Measurements from ENCODE around the gene CCDC27.

The CCDC27 gene

GRCh38 chr1:3787745-3788605 lies 35.7 kb downstream of the CCDC27 start:
- no peak for ATAC-seq
- no peak for TF ChIP-seq CSDC2 (CRISPR knock-in tag; IDR thresholded peaks at IDR 0.05)
- TF ChIP-seq OSR1 (CRISPR knock-in tag; IDR thresholded peaks at IDR 0.05): no peak

GRCh38 chr1:3788756-3789420 lies 36.6 kb downstream of the CCDC27 start:
- TF ChIP-seq RARB (CRISPR knock-in tag; IDR thresholded peaks at IDR 0.05) (no peak), ZNF70 (CRISPR knock-in tag; IDR thresholded peaks at IDR 0.05) (no peak)
- ATAC-seq: no peak

GRCh38 chr1:3789421-3790300 lies 37.4 kb downstream of the CCDC27 start:
- no peak for ATAC-seq
- TF ChIP-seq ZC3H10 (CRISPR knock-in tag; IDR thresholded peaks at IDR 0.05): no peak
- TF ChIP-seq TOX (CRISPR knock-in tag; IDR thresholded peaks at IDR 0.05; ENCODE audit: borderline replicate concordance): no peak
- TF ChIP-seq RARB (CRISPR knock-in tag; IDR thresholded peaks at IDR 0.05): no peak
- TF ChIP-seq ZNF565 (CRISPR knock-in tag; conservative IDR thresholded peaks at IDR 0.05; ENCODE audit: low read depth): no peak
- no peak for TF ChIP-seq ARNTL (CRISPR knock-in tag; IDR thresholded peaks at IDR 0.05; ENCODE audit: borderline replicate concordance, low read depth)
- TF ChIP-seq OSR1 (CRISPR knock-in tag; IDR thresholded peaks at IDR 0.05): no peak
- no peak for TF ChIP-seq BACH2 (CRISPR knock-in tag; IDR thresholded peaks at IDR 0.05; ENCODE audit: borderline replicate concordance)
- no peak for TF ChIP-seq CSDC2 (CRISPR knock-in tag; IDR thresholded peaks at IDR 0.05)
- no peak for TF ChIP-seq ZFP30 (CRISPR knock-in tag; IDR thresholded peaks at IDR 0.05)
- no peak for TF ChIP-seq TCF4 (CRISPR knock-in tag; IDR thresholded peaks at IDR 0.05; ENCODE audit: borderline replicate concordance)
- TF ChIP-seq ZFP3 (CRISPR knock-in tag; IDR thresholded peaks at IDR 0.05): no peak
- TF ChIP-seq POU6F1 (CRISPR knock-in tag; IDR thresholded peaks at IDR 0.05; ENCODE audit: borderline replicate concordance, low read depth): no peak

- TF ChIP-seq ZFP3 (CRISPR knock-in tag; IDR thresholded peaks at IDR 0.05): no peak
- no peak for TF ChIP-seq CSRNP3 (CRISPR knock-in tag; IDR thresholded peaks at IDR 0.05)
- TF ChIP-seq BACH2 (CRISPR knock-in tag; IDR thresholded peaks at IDR 0.05; ENCODE audit: borderline replicate concordance): no peak
- TF ChIP-seq ZNF8 (CRISPR knock-in tag; IDR thresholded peaks at IDR 0.05): no peak
- no peak for TF ChIP-seq TSHZ2 (CRISPR knock-in tag; IDR thresholded peaks at IDR 0.05)
- TF ChIP-seq PPARA (CRISPR knock-in tag; IDR thresholded peaks at IDR 0.05; ENCODE audit: borderline replicate concordance): no peak
- no peak for TF ChIP-seq ISL1 (CRISPR knock-in tag; IDR thresholded peaks at IDR 0.05)
- TF ChIP-seq RARB (CRISPR knock-in tag; IDR thresholded peaks at IDR 0.05): no peak
- no peak for TF ChIP-seq ZC3H10 (CRISPR knock-in tag; IDR thresholded peaks at IDR 0.05)
- no peak for TF ChIP-seq ZFP30 (CRISPR knock-in tag; IDR thresholded peaks at IDR 0.05)
- no peak for TF ChIP-seq SNAI2 (CRISPR knock-in tag; IDR thresholded peaks at IDR 0.05)
- no peak for TF ChIP-seq ESRRG (CRISPR knock-in tag; IDR thresholded peaks at IDR 0.05)
- TF ChIP-seq ZNF565 (CRISPR knock-in tag; conservative IDR thresholded peaks at IDR 0.05; ENCODE audit: low read depth): no peak
- no peak for TF ChIP-seq PATZ1 (CRISPR knock-in tag; IDR thresholded peaks at IDR 0.05; ENCODE audit: borderline replicate concordance)
- ATAC-seq: no peak
Observed at GRCh38 chr1:3790500-3790923, 38.3 kb downstream of the CCDC27 start.

Measured in SK-N-SH treated with all-trans-retinoic acid at 6 μM for 48 hours (cell line).